Colonic mucosa (tissue), 4 donors: ENCODE measurements around the gene CBLC. TPM values are rescaled to one million over a fixed set of nuclear protein-coding genes. Genes with fewer than 3 reads are reported as not detected.

Experiments used
- DNase-seq: peaks from one replicate; pipeline ENCODE4 v3.0.0-alpha.2; 2020
- H3K27ac ChIP-seq: fragments of 200-600 bp; one replicate; pipeline ENCODE4 v1.8.0; 2021
- H3K27me3 ChIP-seq: fragments of 200-600 bp; one replicate; pipeline ENCODE4 v1.8.0; 2021
- H3K36me3 ChIP-seq: fragments of 200-600 bp; one replicate; pipeline ENCODE4 v1.8.0; 2021
- H3K4me1 ChIP-seq: fragments of 200-600 bp; one replicate; pipeline ENCODE4 v1.8.0; 2021; ENCODE audit warnings: mild to moderate bottlenecking
- H3K4me3 ChIP-seq: fragments of 200-600 bp; one replicate; pipeline ENCODE4 v1.8.0; 2021
- H3K9ac ChIP-seq, 2 donors: one replicate each; pipeline ENCODE4 v1.7.0; 2013; ENCODE audit warnings: control low read depth in 2 of 2, low read depth in 2 of 2, low read length in 2 of 2
- H3K9me3 ChIP-seq: fragments of 200-600 bp; one replicate; pipeline ENCODE4 v1.8.0; 2021
- CTCF ChIP-seq: fragments of 200-600 bp; IDR thresholded peaks from one replicate; pipeline ENCODE4 v1.8.0; 2022; ENCODE audit warnings: antibody characterized with exemption, mild to moderate bottlenecking
- intact Hi-C: fragments of 100-400 bp; cut with DNase I; formaldehyde crosslinking; loops from one replicate; pipeline ENCODE4 v1.14.1; 2022
- total RNA-seq, 2 donors: library from RNA; stranded (reverse); fragmentation: NEBNext Ultra II Directional in 1 of 2; extraction: Animal tissue kit (Norgen Biotek cat#: 25700) in 1 of 2; gene quantifications; one replicate each; pipeline ENCODE4 v1.2.1, GENCODE V29; 2021
- donor health status: healthy.
- donor health status: DM: no; HTN: no; CAD: no.
- donor health status: DM: no; HTN: no; CAD: no.

The CBLC gene
- total RNA-seq, 2 donors from 2014 or later: 65.6 to 78.0 TPM

DNA sequence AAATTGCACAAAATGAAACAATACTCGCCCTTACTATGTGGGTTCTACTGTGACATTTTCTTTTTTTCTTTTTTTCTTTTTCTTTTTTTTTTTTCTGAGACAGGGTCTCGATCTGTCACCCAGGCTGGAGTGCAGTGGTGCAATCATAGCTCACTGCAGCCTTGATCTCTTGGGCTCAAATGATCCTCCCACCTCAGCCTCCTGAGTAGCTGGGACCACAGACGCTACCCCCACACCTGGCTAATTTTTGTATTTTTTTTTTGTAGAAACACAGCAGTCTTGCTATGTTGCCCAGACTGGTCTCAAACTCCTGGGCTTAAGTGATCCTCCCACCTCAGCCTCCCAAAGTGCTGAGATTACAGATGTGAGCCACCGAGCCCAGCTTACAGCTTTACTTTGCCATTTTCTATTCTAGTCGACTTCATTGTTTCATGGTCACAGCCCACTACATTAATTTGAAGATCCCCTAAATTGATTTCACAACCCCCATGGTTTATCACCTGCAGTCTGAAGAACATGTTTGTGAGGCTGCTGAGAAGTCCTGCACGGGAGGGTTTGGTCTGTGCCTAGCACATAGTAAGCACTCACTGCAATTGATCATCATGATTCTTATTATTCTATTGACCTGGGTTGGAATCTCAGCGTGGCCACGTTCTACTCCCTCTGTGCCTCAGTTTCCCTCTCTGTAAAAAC is 25.4 kb upstream of the CBLC start:
- TF ChIP-seq CTCF: no peak
- Histone ChIP-seq H3K27me3 (no peaks in the 10 kb centered on the region), H3K36me3 (peaks cover 5% of the 10 kb centered on the region), H3K9me3 (no peaks in the 10 kb centered on the region), H3K4me1 (peaks cover 31% of the 10 kb centered on the region), H3K9ac (peak overlapping the region; percentile 24 to 99), H3K4me3 (peak overlapping the region; percentile 16), H3K27ac (peak overlapping the region; percentile 99)
- intact Hi-C loops: no loop called here
- no peak for DNase-seq

GRCh38 chr19:44752816-44753625 is 24.7 kb upstream of the CBLC start:
- Histone ChIP-seq H3K27me3 (no peaks in the 10 kb centered on the region), H3K9me3 (no peaks in the 10 kb centered on the region), H3K27ac (peak overlapping the region; percentile 99), H3K4me1 (peaks cover 31% of the 10 kb centered on the region), H3K4me3 (peak overlapping the region; percentile 45), H3K36me3 (peaks cover 11% of the 10 kb centered on the region), H3K9ac (peak overlapping the region; percentile 53 to 83)
- no peak for TF ChIP-seq CTCF
- peak; percentile 96 for DNase-seq
- intact Hi-C loops: no loop called here

DNA sequence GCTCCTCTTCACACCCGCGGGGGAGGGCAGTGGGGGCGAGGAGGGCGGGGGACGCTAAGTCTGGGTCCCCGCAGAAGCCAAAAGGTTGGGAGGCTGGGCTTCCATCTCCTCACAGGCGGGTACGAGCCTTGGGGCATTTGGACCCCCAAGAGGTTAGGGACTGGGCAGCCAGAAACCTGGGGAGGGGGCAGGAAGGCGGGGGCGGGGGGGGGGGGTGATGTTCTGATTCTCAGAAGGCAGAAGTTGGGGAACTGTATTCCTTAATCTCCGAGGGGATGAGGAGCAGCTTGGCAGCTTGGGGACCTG is 24.1 kb upstream of the CBLC start:
- TF ChIP-seq CTCF: no peak
- Histone ChIP-seq H3K27ac (peak overlapping the region; percentile 99), H3K4me1 (peaks cover 31% of the 10 kb centered on the region), H3K36me3 (peaks cover 14% of the 10 kb centered on the region), H3K27me3 (no peaks in the 10 kb centered on the region), H3K4me3 (peak overlapping the region; percentile 45), H3K9me3 (no peaks in the 10 kb centered on the region), H3K9ac (peak overlapping the region; percentile 53 to 99)
- intact Hi-C loops: no loop called here
- no peak for DNase-seq

GRCh38 chr19:44753932-44754749 is 23.5 kb upstream of the CBLC start:
- Histone ChIP-seq H3K9me3 (no peaks in the 10 kb centered on the region), H3K9ac (peak overlapping the region; percentile 70 to 99), H3K36me3 (peaks cover 14% of the 10 kb centered on the region), H3K4me1 (peaks cover 31% of the 10 kb centered on the region), H3K4me3 (peak overlapping the region; percentile 45), H3K27me3 (no peaks in the 10 kb centered on the region), H3K27ac (peak overlapping the region; percentile 99)
- intact Hi-C loops: no loop called here
- TF ChIP-seq CTCF: no peak
- DNase-seq: peak; percentile 98

- DNase-seq: peak; percentile 45
- peak overlapping the region; percentile 45 for H3K4me3 ChIP-seq
- H3K27ac ChIP-seq: peak overlapping the region; percentile 99
- no peaks in the 10 kb centered on the region for H3K9me3 ChIP-seq
- H3K27me3 ChIP-seq: no peaks in the 10 kb centered on the region
- H3K36me3 ChIP-seq: peaks cover 14% of the 10 kb centered on the region
- H3K4me1 ChIP-seq: peaks cover 31% of the 10 kb centered on the region
- peak overlapping the region; percentile 70 to 99 for H3K9ac ChIP-seq
- intact Hi-C loops: no loop called here
- no peak for TF ChIP-seq CTCF
Observed at GRCh38 chr19:44754750-44755080, 23.0 kb upstream of the CBLC start.
